ENCODE measurements around the gene PFDN4.

PFDN4 gene

DNA sequence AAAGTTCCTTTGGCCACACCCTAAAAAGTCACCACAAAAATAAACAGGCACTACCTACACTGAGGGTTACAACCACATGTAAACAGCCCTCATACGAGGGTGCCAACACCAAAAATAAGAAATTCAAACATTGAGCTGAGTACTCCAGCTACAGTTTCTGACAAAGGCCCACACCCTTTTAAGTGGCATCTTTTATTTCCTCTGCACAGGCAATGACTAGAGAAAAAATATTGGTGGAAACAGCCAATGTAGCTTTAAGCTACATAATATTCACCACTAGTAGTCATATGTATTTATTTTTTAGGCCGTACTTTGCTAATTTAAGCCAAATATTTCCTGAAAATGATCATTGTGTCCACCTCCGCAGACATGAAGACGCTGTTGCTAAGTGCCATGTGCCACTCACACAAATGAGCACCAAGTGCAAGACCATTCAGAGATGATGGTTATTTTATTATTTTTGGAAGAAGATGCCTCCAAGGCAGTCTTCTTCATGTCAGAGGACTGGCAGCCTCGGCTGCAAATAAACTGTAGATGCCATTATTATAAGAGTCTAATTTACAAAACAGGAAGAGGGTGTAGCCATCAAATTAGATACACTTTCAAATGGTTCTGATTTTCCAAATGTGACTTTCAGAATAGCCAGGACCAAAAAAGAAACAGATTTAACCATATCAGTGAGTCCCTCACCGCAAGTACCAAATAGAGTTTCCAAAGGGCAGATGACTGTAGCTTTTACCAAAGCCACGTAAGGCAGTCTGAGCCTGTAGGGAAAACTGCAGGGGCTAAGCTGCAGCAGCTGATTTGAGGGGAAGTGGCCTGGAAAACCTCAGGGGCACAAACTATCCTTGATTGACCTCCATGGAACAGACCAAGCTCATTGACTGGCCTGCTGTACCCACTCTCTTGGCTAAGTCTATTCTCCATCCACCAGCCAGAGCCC lies 47.6 kb upstream of the PFDN4 start:
- Histone ChIP-seq H2AK5ac (ENCODE audit: low read length, severe bottlenecking) (no peak overlapping the region), H2BK5ac (ENCODE audit: low read depth, low read length, poor library complexity, severe bottlenecking) (no peak overlapping the region), H3K9ac (ENCODE audit: low read length) (no peak overlapping the region), H3K4ac (ENCODE audit: low read depth in 1 of 2, low read length in 2 of 2) (no peak overlapping the region), H2BK15ac (ENCODE audit: low read depth, poor library complexity, severe bottlenecking) (no peak overlapping the region), H3K79me1 (replicated peaks; ENCODE audit: low read length, poor library complexity, severe bottlenecking) (no peaks in the 10 kb centered on the region), H3K27ac (ENCODE audit: low read length, poor library complexity, severe bottlenecking) (no peak overlapping the region), H3K18ac (ENCODE audit: low read depth in 1 of 2, low read length in 2 of 2) (no peak overlapping the region), H2BK12ac (ENCODE audit: low read length in 2 of 2) (no peak overlapping the region), H2AFZ (ENCODE audit: low read depth, low read length) (no peak overlapping the region), H3K9me3 (ENCODE audit: control insufficient read depth, low read length) (no peaks in the 10 kb centered on the region), H4K91ac (ENCODE audit: low read length) (no peak overlapping the region), H4K8ac (ENCODE audit: low read length) (no peak overlapping the region), H3K4me1 (ENCODE audit: control insufficient read depth, insufficient read depth, low read depth, low read length) (peaks cover 1% of the 10 kb centered on the region), H3K4me3 (ENCODE audit: insufficient read depth in 1 of 2, low read depth in 1 of 2, low read length in 2 of 2) (no peak overlapping the region), H3K14ac (ENCODE audit: low read length in 2 of 2) (no peak overlapping the region), H3K4me2 (ENCODE audit: low read length, poor library complexity, severe bottlenecking) (no peak overlapping the region), H3K27me3 (ENCODE audit: control insufficient read depth in 1 of 2, insufficient read depth in 1 of 2, low read length in 2 of 2) (peaks cover 27 to 50% of the 10 kb centered on the region in 2 experiments), H2BK120ac (ENCODE audit: low read depth, low read length) (no peak overlapping the region), H3K23ac (ENCODE audit: low read length in 2 of 2) (no peak overlapping the region), H3K36me3 (ENCODE audit: control insufficient read depth in 1 of 2, insufficient read depth in 2 of 2, low read depth in 1 of 2, low read length in 2 of 2) (no peaks in the 10 kb centered on the region)
- DNase-seq = no peak
- WGBS = 78% methylated on average over 7 of the region's 7 CpGs

- no peak overlapping the region for H2BK120ac ChIP-seq (ENCODE audit: low read depth, low read length)
- peaks cover 1% of the 10 kb centered on the region for H3K4me1 ChIP-seq (ENCODE audit: control insufficient read depth, insufficient read depth, low read depth, low read length)
- H3K27me3 ChIP-seq (ENCODE audit: control insufficient read depth in 1 of 2, insufficient read depth in 1 of 2, low read length in 2 of 2) = peaks cover 27 to 58% of the 10 kb centered on the region in 2 experiments
- no peak overlapping the region for H4K8ac ChIP-seq (ENCODE audit: low read length)
- no peak for DNase-seq
- no peak overlapping the region for H3K9ac ChIP-seq (ENCODE audit: low read length)
- H2BK5ac ChIP-seq (ENCODE audit: low read depth, low read length, poor library complexity, severe bottlenecking) = no peak overlapping the region
- no peak overlapping the region for H3K4me2 ChIP-seq (ENCODE audit: low read length, poor library complexity, severe bottlenecking)
- H3K27ac ChIP-seq (ENCODE audit: low read length, poor library complexity, severe bottlenecking) = no peak overlapping the region
- H2AK5ac ChIP-seq (ENCODE audit: low read length, severe bottlenecking) = no peak overlapping the region
- no peak overlapping the region for H3K4me3 ChIP-seq (ENCODE audit: insufficient read depth in 1 of 2, low read depth in 1 of 2, low read length in 2 of 2)
- H4K91ac ChIP-seq (ENCODE audit: low read length) = no peak overlapping the region
- no peak overlapping the region for H2BK12ac ChIP-seq (ENCODE audit: low read length in 2 of 2)
- no peaks in the 10 kb centered on the region for H3K79me1 ChIP-seq (replicated peaks; ENCODE audit: low read length, poor library complexity, severe bottlenecking)
- H2BK15ac ChIP-seq (ENCODE audit: low read depth, poor library complexity, severe bottlenecking) = no peak overlapping the region
- no peaks in the 10 kb centered on the region for H3K9me3 ChIP-seq (ENCODE audit: control insufficient read depth, low read length)
- no peak overlapping the region for H3K23ac ChIP-seq (ENCODE audit: low read length in 2 of 2)
- H2AFZ ChIP-seq (ENCODE audit: low read depth, low read length) = no peak overlapping the region
- 77% methylated on average over 8 of the region's 9 CpGs for WGBS
- H3K18ac ChIP-seq (ENCODE audit: low read depth in 1 of 2, low read length in 2 of 2) = no peak overlapping the region
- H3K14ac ChIP-seq (ENCODE audit: low read length in 2 of 2) = peak overlapping the region in 1 of 2 experiments; percentile 47
- H3K4ac ChIP-seq (ENCODE audit: low read depth in 1 of 2, low read length in 2 of 2) = no peak overlapping the region
- no peaks in the 10 kb centered on the region for H3K36me3 ChIP-seq (ENCODE audit: control insufficient read depth in 1 of 2, insufficient read depth in 2 of 2, low read depth in 1 of 2, low read length in 2 of 2)
Measured at GRCh38 chr20:54161008-54161820, 46.7 kb upstream of the PFDN4 start.

DNA sequence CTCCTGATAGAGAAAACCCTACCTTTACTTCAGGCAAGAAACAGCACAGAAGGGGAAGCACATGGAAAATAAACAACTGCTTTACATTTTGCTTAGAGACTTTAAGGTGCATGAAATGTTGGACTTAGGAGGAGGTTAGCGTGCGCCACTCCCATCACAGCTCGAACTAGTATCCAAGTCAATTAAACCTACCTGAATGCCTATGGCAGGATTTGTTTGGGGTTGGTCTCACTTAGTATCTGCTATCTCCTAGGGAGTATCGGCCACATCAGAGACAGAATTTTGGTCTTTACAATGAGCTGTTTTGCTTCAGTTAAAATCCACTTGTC lies 46.1 kb upstream of the PFDN4 start:
- 87% methylated on average over 3 of the region's 4 CpGs for WGBS
- H4K91ac ChIP-seq (ENCODE audit: low read length) = no peak overlapping the region
- H3K4me2 ChIP-seq (ENCODE audit: low read length, poor library complexity, severe bottlenecking) = no peak overlapping the region
- H2BK5ac ChIP-seq (ENCODE audit: low read depth, low read length, poor library complexity, severe bottlenecking) = no peak overlapping the region
- H2BK12ac ChIP-seq (ENCODE audit: low read length in 2 of 2) = no peak overlapping the region
- H3K4ac ChIP-seq (ENCODE audit: low read depth in 1 of 2, low read length in 2 of 2) = no peak overlapping the region
- H3K4me3 ChIP-seq (ENCODE audit: insufficient read depth in 1 of 2, low read depth in 1 of 2, low read length in 2 of 2) = no peak overlapping the region
- no peaks in the 10 kb centered on the region for H3K9me3 ChIP-seq (ENCODE audit: control insufficient read depth, low read length)
- no peak overlapping the region for H3K18ac ChIP-seq (ENCODE audit: low read depth in 1 of 2, low read length in 2 of 2)
- no peaks in the 10 kb centered on the region for H3K36me3 ChIP-seq (ENCODE audit: control insufficient read depth in 1 of 2, insufficient read depth in 2 of 2, low read depth in 1 of 2, low read length in 2 of 2)
- no peak overlapping the region for H3K14ac ChIP-seq (ENCODE audit: low read length in 2 of 2)
- DNase-seq = no peak
- H3K23ac ChIP-seq (ENCODE audit: low read length in 2 of 2) = no peak overlapping the region
- H2BK15ac ChIP-seq (ENCODE audit: low read depth, poor library complexity, severe bottlenecking) = no peak overlapping the region
- H3K4me1 ChIP-seq (ENCODE audit: control insufficient read depth, insufficient read depth, low read depth, low read length) = peaks cover 1% of the 10 kb centered on the region
- H2AFZ ChIP-seq (ENCODE audit: low read depth, low read length) = no peak overlapping the region
- H2AK5ac ChIP-seq (ENCODE audit: low read length, severe bottlenecking) = no peak overlapping the region
- H3K79me1 ChIP-seq (replicated peaks; ENCODE audit: low read length, poor library complexity, severe bottlenecking) = no peaks in the 10 kb centered on the region
- peaks cover 27 to 57% of the 10 kb centered on the region in 2 experiments for H3K27me3 ChIP-seq (ENCODE audit: control insufficient read depth in 1 of 2, insufficient read depth in 1 of 2, low read length in 2 of 2)
- H3K9ac ChIP-seq (ENCODE audit: low read length) = no peak overlapping the region
- no peak overlapping the region for H4K8ac ChIP-seq (ENCODE audit: low read length)
- no peak overlapping the region for H2BK120ac ChIP-seq (ENCODE audit: low read depth, low read length)
- H3K27ac ChIP-seq (ENCODE audit: low read length, poor library complexity, severe bottlenecking) = no peak overlapping the region

DNA sequence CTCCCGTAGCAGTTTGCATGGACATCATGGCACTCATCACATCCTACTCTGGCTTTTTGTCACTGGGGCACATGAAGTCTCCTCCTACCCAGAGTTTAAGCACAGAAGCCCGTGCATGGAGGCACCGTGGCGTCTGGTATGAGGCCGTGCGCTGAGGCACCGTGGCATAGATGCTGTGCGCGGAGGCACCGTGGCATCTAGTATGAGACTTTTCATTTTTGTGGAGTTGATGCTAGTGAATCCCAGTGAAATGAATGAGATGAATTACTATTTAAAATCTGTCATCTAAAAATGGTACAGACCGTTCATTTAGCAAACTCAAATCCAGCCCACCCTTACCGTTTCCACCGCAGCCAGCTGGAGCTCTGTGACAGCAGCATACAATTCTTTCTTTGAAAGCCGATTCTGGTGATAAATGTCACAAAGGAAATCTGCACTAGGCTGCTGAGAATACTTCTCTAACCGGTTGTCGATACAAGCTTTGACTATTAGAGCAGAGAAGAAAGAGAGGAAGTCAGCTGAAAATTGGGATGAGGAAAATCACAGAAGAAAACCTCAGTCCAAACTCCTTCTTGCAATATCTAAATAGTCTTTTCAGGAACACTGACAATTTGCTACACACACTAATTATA lies 45.4 kb upstream of the PFDN4 start:
- no peak overlapping the region for H2BK5ac ChIP-seq (ENCODE audit: low read depth, low read length, poor library complexity, severe bottlenecking)
- H3K4me3 ChIP-seq (ENCODE audit: insufficient read depth in 1 of 2, low read depth in 1 of 2, low read length in 2 of 2) = no peak overlapping the region
- H3K27ac ChIP-seq (ENCODE audit: low read length, poor library complexity, severe bottlenecking) = no peak overlapping the region
- no peak overlapping the region for H3K23ac ChIP-seq (ENCODE audit: low read length in 2 of 2)
- H2AFZ ChIP-seq (ENCODE audit: low read depth, low read length) = no peak overlapping the region
- no peak for DNase-seq
- no peaks in the 10 kb centered on the region for H3K79me1 ChIP-seq (replicated peaks; ENCODE audit: low read length, poor library complexity, severe bottlenecking)
- peaks cover 21 to 53% of the 10 kb centered on the region in 2 experiments for H3K27me3 ChIP-seq (ENCODE audit: control insufficient read depth in 1 of 2, insufficient read depth in 1 of 2, low read length in 2 of 2)
- H3K4me1 ChIP-seq (ENCODE audit: control insufficient read depth, insufficient read depth, low read depth, low read length) = peaks cover 1% of the 10 kb centered on the region
- H4K91ac ChIP-seq (ENCODE audit: low read length) = no peak overlapping the region
- no peak overlapping the region for H3K4ac ChIP-seq (ENCODE audit: low read depth in 1 of 2, low read length in 2 of 2)
- no peaks in the 10 kb centered on the region for H3K9me3 ChIP-seq (ENCODE audit: control insufficient read depth, low read length)
- no peak overlapping the region for H3K9ac ChIP-seq (ENCODE audit: low read length)
- no peak overlapping the region for H3K14ac ChIP-seq (ENCODE audit: low read length in 2 of 2)
- no peak overlapping the region for H3K18ac ChIP-seq (ENCODE audit: low read depth in 1 of 2, low read length in 2 of 2)
- no peak overlapping the region for H4K8ac ChIP-seq (ENCODE audit: low read length)
- H2BK15ac ChIP-seq (ENCODE audit: low read depth, poor library complexity, severe bottlenecking) = no peak overlapping the region
- H2BK120ac ChIP-seq (ENCODE audit: low read depth, low read length) = no peak overlapping the region
- no peak overlapping the region for H2AK5ac ChIP-seq (ENCODE audit: low read length, severe bottlenecking)
- WGBS = 88% methylated on average over 16 of the region's 16 CpGs
- no peak overlapping the region for H3K4me2 ChIP-seq (ENCODE audit: low read length, poor library complexity, severe bottlenecking)
- no peaks in the 10 kb centered on the region for H3K36me3 ChIP-seq (ENCODE audit: control insufficient read depth in 1 of 2, insufficient read depth in 2 of 2, low read depth in 1 of 2, low read length in 2 of 2)
- H2BK12ac ChIP-seq (ENCODE audit: low read length in 2 of 2) = no peak overlapping the region

Data from mesenchymal stem cell (in vitro differentiated cells and primary cell).